NT2/D1 (cell line): ENCODE results near the gene CCL11.

Source experiments
- SUZ12 ChIP-seq: IDR thresholded peaks from 2 replicates; pipeline ENCODE4 v1.6.1; 2011; ENCODE audit not compliant: insufficient read length, insufficient read depth; ENCODE audit errors: extremely low read depth
- YY1 ChIP-seq: IDR thresholded peaks from 2 replicates; pipeline ENCODE4 v1.6.1; 2011; ENCODE audit not compliant: insufficient read length, insufficient read depth

DNA sequence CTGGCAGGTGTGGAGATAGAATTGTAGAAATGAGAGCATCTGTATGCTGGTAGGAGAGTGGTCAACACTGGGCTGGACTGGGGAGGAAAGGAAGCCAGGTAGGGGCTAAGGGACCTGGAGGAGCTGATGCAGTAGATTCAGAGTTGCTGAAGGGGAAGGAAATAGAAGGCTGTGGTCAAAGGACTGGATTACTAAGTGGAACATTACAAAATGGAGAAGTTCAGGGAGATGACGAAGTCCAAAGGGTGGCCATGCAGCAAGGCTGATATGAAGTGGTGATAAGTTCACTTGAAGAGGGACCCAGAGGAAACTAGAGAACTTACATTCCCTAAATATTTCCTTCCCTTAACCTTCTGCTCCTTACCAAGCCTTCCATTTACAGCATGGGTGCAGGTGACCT, 39.1 kb upstream of the CCL11 start:
- no peak for TF ChIP-seq YY1
- no peak for TF ChIP-seq SUZ12
